BJ (cell line): ENCODE measurements around the gene KRTAP10-6. TPM values are rescaled to one million over a fixed set of nuclear protein-coding genes. Genes with fewer than 3 reads are reported as not detected.
"Not testable (repeated sequence)": the region's sequence is repeated elsewhere in the genome, so short reads cannot be mapped to it uniquely, and the experiment has no call there.

ENCODE experiments used
- CTCF ChIA-PET: fragments of 350-600 bp; formaldehyde crosslinking; extraction: SDS; loops from one replicate; lab custom pipeline; 2021; ENCODE audit warnings: antibody characterized with exemption, inconsistent platforms; lab: Yijun Ruan, JAX
- POLR2A ChIA-PET: fragments of 300-600 bp; sonication (Branson Sonifier 250); formaldehyde crosslinking; extraction: SDS; loops from one replicate; lab custom pipeline; 2021; ENCODE audit warnings: antibody characterized with exemption; lab: Charles Lee
- DNase-seq: peaks from one replicate; pipeline ENCODE4 v3.0.0-alpha.2; 2011; ENCODE audit warnings: low read depth
- H3K27me3 ChIP-seq: 2 replicates; pipeline ENCODE4 v1.6.0; 2011; ENCODE audit warnings: low read length; ENCODE audit not compliant: control insufficient read depth, insufficient read depth
- H3K36me3 ChIP-seq: 2 replicates; pipeline ENCODE4 v1.5.1; 2011; ENCODE audit warnings: low read length; ENCODE audit not compliant: control insufficient read depth, insufficient read depth
- H3K4me3 ChIP-seq: 2 replicates; pipeline ENCODE4 v1.5.1; 2011; ENCODE audit warnings: low read depth, mild to moderate bottlenecking, control low read depth, low read length
- polyA plus RNA-seq: library from polyadenylated mRNA; depleted of rRNA; stranded (reverse); fragments of >200 nt; gene quantifications from 2 replicates; pipeline ENCODE4 v1.2.3, GENCODE V29; 2011
- TF ChIP-seq, protein P1 (sequence below): IDR thresholded peaks from 2 replicates; pipeline ENCODE4 v1.5.1; 2011; ENCODE audit warnings: low read depth, mild to moderate bottlenecking, control low read depth, inconsistent platforms, low read length, moderate library complexity; ENCODE audit not compliant: insufficient read depth

KRTAP10-6 gene
- polyA plus RNA-seq, 1 experiment, result not detected

DNA sequence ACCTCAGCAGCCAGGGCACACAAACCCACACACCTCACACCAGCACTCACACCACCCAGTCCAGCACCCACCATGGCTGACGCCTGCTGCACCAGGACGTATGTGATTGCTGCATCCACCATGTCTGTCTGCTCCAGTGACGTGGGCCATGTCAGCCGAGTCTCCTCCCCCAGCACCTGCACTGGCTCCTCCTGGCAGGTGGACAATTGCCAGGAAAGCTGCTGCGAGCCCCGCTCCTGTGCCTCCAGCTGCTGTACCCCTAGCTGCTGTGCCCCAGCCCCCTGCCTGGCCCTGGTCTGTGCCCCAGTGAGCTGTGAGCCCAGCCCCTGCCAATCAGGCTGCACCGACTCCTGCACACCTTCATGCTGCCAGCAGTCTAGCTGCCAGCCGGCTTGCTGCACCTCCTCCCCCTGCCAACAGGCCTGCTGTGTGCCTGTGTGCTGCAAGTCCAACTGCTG is 19.8 kb upstream of the KRTAP10-6 start, which contains the start of gene KRTAP10-8:
Gene KRTAP10-8, plus strand, starts transcription at position 51 of the 458 bp plus-strand sequence. Its CDS starts 22 bp downstream, at position 73.
- ChIA-PET CTCF (no interaction called here), POLR2A (no interaction called here)
- DNase-seq, result no peak
- Histone ChIP-seq H3K4me3 (no peak within 1 kb of the TSS), H3K27me3 (no peaks in the 10 kb centered on the region), H3K36me3 (no peaks in the 10 kb centered on the region)
- TF ChIP-seq, protein P1, sequence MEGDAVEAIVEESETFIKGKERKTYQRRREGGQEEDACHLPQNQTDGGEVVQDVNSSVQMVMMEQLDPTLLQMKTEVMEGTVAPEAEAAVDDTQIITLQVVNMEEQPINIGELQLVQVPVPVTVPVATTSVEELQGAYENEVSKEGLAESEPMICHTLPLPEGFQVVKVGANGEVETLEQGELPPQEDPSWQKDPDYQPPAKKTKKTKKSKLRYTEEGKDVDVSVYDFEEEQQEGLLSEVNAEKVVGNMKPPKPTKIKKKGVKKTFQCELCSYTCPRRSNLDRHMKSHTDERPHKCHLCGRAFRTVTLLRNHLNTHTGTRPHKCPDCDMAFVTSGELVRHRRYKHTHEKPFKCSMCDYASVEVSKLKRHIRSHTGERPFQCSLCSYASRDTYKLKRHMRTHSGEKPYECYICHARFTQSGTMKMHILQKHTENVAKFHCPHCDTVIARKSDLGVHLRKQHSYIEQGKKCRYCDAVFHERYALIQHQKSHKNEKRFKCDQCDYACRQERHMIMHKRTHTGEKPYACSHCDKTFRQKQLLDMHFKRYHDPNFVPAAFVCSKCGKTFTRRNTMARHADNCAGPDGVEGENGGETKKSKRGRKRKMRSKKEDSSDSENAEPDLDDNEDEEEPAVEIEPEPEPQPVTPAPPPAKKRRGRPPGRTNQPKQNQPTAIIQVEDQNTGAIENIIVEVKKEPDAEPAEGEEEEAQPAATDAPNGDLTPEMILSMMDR, result no peak

DNA sequence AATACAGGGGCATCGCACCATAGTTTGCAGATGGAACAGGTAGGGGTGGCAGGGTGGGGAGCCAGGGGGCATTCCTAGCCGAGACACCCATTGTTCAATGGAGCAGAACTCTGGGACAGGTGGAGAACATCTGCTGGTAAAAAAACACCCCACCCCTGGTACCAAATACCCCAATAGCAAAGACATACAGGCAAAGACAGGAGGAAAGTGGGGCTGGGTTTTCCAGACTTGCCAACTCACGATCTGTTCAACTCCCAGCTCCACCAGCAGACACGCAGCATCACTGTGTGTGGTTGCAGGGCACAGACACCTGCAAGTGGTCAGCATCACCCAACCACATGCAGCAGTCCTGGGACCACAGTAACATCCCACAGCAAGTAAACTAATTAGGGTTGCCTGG is 19.2 kb upstream of the KRTAP10-6 start:
- Histone ChIP-seq H3K27me3 (no peaks in the 10 kb centered on the region), H3K36me3 (no peaks in the 10 kb centered on the region), H3K4me3 (no peak overlapping the region)
- ChIA-PET POLR2A (no interaction called here), CTCF (no interaction called here)
- TF ChIP-seq, protein P1, result no peak
- no peak for DNase-seq

DNA sequence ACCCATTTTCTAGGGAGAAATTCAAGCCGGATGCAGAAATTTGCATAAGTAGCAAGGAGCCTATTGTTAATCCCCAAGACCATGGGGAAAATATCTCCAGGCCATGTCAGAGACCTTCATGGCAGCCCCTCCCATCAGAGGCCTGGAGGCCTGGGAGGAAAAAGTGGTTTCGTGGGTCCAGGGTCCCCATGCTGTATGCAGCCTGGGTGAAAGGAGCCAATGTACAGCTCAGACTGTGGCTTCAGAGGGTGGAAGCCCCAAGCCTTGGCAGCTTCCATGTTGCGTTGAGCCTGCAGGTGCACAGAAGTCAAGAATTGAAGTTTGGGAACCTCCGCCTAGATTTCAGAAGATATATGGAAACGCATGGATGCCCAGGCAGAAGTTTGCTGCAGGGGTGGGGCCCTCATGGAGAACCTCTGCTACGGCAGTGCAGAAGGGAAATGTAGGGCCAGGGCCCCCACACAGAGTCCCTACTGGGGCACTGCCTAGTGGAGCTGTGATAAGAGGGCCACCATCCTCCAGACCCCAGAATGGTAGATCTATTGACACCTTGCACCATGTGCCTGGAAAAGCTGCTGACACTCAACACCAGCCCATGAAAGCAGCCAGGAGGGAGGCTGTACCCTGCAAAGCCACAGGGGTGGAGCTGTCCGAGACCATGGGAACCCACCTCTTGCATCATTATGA is 18.0 kb upstream of the KRTAP10-6 start:
- CTCF ChIA-PET, POLR2A ChIA-PET: not testable (repeated sequence)

DNA sequence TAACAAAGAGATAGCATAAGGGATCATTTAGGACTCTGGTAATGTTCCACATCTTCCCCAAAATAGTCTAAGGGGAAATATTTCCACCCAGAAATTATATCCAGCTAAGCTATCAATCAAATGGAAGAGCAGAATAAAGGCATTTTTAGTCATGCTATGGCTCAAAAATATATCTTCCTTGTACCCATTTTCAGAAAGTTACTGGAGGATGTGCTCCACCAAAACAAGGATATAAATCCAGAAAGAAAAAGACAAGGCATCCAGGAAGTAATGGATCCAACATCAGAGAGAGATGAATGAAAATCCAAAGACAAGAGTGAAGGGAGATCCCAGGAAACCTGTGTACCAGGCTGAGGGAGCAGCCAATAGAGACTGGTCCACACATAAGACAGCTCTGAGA is 16.9 kb upstream of the KRTAP10-6 start:
- H3K36me3 ChIP-seq, result no peaks in the 10 kb centered on the region
- TF ChIP-seq, protein P1, result no peak

More for the DNA sequence above, 18.0 kb upstream of the KRTAP10-6 start:
- H3K36me3 ChIP-seq, H3K4me3 ChIP-seq, DNase-seq, H3K27me3 ChIP-seq: not testable (repeated sequence)

DNA sequence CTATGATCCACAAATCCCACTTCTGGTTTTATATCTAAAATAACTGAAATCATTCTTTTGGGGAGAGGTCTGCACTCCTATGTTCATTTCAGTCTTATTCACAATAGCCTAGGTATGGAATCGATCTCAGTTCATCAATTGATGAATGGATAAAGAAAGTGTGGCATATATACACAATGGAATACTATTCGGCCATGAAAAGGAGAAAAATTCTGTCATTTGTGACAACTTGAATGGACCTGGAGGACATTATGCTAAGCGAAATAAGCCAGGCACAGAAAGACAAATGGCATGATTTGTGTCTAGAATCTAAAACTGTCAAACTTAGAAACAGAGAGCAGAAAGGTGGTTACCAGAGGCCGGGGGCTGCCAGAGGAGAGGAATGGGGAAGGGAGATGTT is 14.2 kb upstream of the KRTAP10-6 start:
- ChIA-PET CTCF (interaction anchor here (1.1 kb wide), 1 partner anchor 187 kb away, joined by 3 read pairs; no protein-coding TSS in a partner anchor), POLR2A (no interaction called here)
- DNase-seq, result no peak
- H3K27me3 ChIP-seq, result no peaks in the 10 kb centered on the region
- H3K4me3 ChIP-seq, result no peak overlapping the region
- TF ChIP-seq, protein P1, result no peak
- H3K36me3 ChIP-seq, result no peaks in the 10 kb centered on the region

More for the DNA sequence above, 16.9 kb upstream of the KRTAP10-6 start:
- ChIA-PET POLR2A (no interaction called here), CTCF (no interaction called here)
- DNase-seq, result no peak
- H3K4me3 ChIP-seq, result no peak overlapping the region
- no peaks in the 10 kb centered on the region for H3K27me3 ChIP-seq

DNA sequence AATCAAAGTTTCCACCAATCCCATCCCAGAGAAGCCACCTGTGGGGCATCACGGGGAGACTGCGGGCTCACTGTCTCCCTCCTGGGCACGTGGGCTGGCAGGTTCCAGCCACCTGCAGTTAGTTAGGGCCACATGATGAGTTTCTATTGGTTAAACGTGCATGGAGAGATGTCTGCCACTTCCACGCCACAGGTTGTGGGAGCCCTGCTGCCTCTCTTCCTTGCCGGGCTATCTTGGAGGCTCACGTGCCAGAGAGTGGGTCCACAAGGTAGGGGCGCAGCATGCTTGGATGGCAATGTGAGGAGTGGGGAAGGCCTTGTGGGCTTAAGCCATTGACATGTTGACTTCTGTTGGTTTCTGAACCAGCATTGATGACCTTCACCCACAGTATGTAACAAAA is 11.6 kb upstream of the KRTAP10-6 start:
- H3K4me3 ChIP-seq, result no peak overlapping the region
- no peak for DNase-seq
- H3K27me3 ChIP-seq, result no peaks in the 10 kb centered on the region
- TF ChIP-seq, protein P1, result no peak
- POLR2A ChIA-PET, result no interaction called here
- H3K36me3 ChIP-seq, result no peaks in the 10 kb centered on the region
- CTCF ChIA-PET, result no interaction called here
